Measurements from ENCODE around the gene CYTH4.

- TF ChIP-seq, protein P1, sequence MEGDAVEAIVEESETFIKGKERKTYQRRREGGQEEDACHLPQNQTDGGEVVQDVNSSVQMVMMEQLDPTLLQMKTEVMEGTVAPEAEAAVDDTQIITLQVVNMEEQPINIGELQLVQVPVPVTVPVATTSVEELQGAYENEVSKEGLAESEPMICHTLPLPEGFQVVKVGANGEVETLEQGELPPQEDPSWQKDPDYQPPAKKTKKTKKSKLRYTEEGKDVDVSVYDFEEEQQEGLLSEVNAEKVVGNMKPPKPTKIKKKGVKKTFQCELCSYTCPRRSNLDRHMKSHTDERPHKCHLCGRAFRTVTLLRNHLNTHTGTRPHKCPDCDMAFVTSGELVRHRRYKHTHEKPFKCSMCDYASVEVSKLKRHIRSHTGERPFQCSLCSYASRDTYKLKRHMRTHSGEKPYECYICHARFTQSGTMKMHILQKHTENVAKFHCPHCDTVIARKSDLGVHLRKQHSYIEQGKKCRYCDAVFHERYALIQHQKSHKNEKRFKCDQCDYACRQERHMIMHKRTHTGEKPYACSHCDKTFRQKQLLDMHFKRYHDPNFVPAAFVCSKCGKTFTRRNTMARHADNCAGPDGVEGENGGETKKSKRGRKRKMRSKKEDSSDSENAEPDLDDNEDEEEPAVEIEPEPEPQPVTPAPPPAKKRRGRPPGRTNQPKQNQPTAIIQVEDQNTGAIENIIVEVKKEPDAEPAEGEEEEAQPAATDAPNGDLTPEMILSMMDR (IDR thresholded peaks at IDR 0.05), result no peak
- no peak for TF ChIP-seq POLR2A (IDR thresholded peaks at IDR 0.05)
Measured at GRCh38 chr22:37258005-37258752, 24.1 kb upstream of the CYTH4 start.

Data from Peyer's patch (tissue), 4 donors.